Activated CD8-positive, alpha-beta memory T cell treated with anti-CD3 and anti-CD28 coated beads for 1 hour (primary cell): ENCODE measurements around the gene YIPF3.
"Not testable (repeated sequence)": the region's sequence is repeated elsewhere in the genome, so short reads cannot be mapped to it uniquely, and the experiment has no call there.

Experiments
- DNase-seq, 2 donors: peaks; one replicate each; pipeline ENCODE4 v3.0.0-alpha.2; 2020; ENCODE audit warnings: low read depth in 1 of 2; ENCODE audit errors: extremely low read depth in 1 of 2

YIPF3 gene

GRCh38 chr6:43467265-43467664, 49.5 kb downstream of the YIPF3 start:
- DNase-seq: not testable (repeated sequence)

GRCh38 chr6:43465948-43466347, 50.8 kb downstream of the YIPF3 start:
- no peak for DNase-seq

- no peak for DNase-seq
Observed at GRCh38 chr6:43464337-43464736, 52.4 kb downstream of the YIPF3 start.

- DNase-seq: no peak
Observed at GRCh38 chr6:43461936-43462335, 54.8 kb downstream of the YIPF3 start.
